Thoracic aorta (tissue), 2 donors: Measurements from ENCODE around the gene STPG4. TPM values are rescaled to one million over a fixed set of nuclear protein-coding genes. Genes with fewer than 3 reads are reported as not detected.

Experiments
- ATAC-seq: fragments of 150-250 bp; one replicate; pipeline ENCODE4 v1.8.0; 2017; ENCODE audit warnings: low read depth; ENCODE audit not compliant: insufficient number of reproducible peaks, low FRiP score
- DNase-seq: peaks from one replicate; pipeline ENCODE4 v3.0.0-alpha.2; 2020; ENCODE audit warnings: low spot score
- H3K27ac ChIP-seq, 2 donors: fragments of 200-600 bp; sonication (generic); 1 replicate in 1 of 2; 2 replicates in 1 of 2; pipeline ENCODE4 v1.5.1; 2016; ENCODE audit warnings: mild to moderate bottlenecking in 2 of 2, moderate library complexity in 2 of 2
- H3K27me3 ChIP-seq: fragments of 200-600 bp; sonication (generic); replicated peaks from 2 replicates; pipeline ENCODE4 v1.6.0; 2016; ENCODE audit warnings: mild to moderate bottlenecking; ENCODE audit not compliant: insufficient read depth
- H3K36me3 ChIP-seq: fragments of 200-600 bp; sonication (generic); one replicate; pipeline ENCODE4 v1.5.1; 2016
- H3K4me1 ChIP-seq, 2 donors: fragments of 200-600 bp; sonication (generic); 1 replicate in 1 of 2; 2 replicates in 1 of 2; pipeline versions ENCODE4 v1.5.1 to v1.6.0; 2016; ENCODE audit warnings: low read depth in 2 of 2, mild to moderate bottlenecking in 1 of 2; ENCODE audit not compliant: control insufficient read depth in 1 of 2
- H3K4me3 ChIP-seq: fragments of 200-600 bp; sonication (generic); 2 replicates; pipeline ENCODE4 v1.5.1; 2016; ENCODE audit warnings: mild to moderate bottlenecking
- H3K9me3 ChIP-seq: fragments of 200-600 bp; sonication (generic); 2 replicates; pipeline ENCODE4 v1.5.1; 2016
- total RNA-seq, 2 donors: library from RNA; depleted of rRNA; stranded (reverse); fragments of >200 nt; gene quantifications; one replicate each; pipeline versions ENCODE4 v1.1.0 to v1.2.3, GENCODE V29; 2016
- TF ChIP-seq, protein P1 (sequence below): fragments of 200-600 bp; sonication (generic); IDR thresholded peaks from one replicate; pipeline ENCODE4 v1.5.1; 2019; ENCODE audit warnings: antibody characterized with exemption

Gene STPG4
- total RNA-seq, 2 donors from 2014 or later = not detected

DNA sequence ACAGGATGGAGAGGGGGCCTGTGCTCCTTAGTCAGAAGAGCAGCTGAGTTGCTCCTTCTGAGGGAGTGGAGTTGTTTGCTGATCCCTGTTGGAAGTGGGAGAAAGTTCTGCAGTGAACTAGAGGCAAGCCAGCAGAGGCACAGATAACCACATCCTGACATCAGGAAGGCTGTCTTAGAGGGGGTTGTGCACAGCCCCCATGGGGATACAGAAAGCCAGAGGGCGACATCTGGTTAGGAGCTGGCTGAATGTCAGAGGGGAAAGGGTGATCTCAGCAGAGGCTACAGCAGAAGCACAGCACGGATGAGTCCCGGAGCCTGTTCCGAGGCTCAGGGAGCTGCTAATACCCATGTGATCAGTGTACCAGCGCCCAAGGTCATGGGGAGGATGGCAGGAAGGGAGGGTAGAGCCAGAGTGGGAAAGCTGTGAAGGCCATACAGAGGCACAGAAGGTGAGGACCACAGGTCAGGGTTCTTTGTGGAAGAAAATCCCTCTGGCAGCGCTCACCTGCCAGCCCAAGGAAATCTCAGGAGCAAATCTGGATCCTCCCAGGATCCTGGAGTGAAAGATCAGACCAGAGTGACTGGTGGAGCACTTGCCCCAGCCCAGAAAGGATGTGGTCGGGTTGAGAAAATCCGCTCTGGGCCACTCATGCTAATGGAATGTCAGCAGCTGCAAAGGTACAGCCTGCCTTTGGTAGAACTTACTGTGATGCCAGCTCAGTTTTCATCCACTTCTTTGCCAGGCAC is 111.8 kb downstream of the STPG4 start:
- peaks cover 34 to 64% of the 10 kb centered on the region in 2 donors for H3K4me1 ChIP-seq
- TF ChIP-seq, protein P1, sequence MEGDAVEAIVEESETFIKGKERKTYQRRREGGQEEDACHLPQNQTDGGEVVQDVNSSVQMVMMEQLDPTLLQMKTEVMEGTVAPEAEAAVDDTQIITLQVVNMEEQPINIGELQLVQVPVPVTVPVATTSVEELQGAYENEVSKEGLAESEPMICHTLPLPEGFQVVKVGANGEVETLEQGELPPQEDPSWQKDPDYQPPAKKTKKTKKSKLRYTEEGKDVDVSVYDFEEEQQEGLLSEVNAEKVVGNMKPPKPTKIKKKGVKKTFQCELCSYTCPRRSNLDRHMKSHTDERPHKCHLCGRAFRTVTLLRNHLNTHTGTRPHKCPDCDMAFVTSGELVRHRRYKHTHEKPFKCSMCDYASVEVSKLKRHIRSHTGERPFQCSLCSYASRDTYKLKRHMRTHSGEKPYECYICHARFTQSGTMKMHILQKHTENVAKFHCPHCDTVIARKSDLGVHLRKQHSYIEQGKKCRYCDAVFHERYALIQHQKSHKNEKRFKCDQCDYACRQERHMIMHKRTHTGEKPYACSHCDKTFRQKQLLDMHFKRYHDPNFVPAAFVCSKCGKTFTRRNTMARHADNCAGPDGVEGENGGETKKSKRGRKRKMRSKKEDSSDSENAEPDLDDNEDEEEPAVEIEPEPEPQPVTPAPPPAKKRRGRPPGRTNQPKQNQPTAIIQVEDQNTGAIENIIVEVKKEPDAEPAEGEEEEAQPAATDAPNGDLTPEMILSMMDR = no peak
- no peak for DNase-seq

DNA sequence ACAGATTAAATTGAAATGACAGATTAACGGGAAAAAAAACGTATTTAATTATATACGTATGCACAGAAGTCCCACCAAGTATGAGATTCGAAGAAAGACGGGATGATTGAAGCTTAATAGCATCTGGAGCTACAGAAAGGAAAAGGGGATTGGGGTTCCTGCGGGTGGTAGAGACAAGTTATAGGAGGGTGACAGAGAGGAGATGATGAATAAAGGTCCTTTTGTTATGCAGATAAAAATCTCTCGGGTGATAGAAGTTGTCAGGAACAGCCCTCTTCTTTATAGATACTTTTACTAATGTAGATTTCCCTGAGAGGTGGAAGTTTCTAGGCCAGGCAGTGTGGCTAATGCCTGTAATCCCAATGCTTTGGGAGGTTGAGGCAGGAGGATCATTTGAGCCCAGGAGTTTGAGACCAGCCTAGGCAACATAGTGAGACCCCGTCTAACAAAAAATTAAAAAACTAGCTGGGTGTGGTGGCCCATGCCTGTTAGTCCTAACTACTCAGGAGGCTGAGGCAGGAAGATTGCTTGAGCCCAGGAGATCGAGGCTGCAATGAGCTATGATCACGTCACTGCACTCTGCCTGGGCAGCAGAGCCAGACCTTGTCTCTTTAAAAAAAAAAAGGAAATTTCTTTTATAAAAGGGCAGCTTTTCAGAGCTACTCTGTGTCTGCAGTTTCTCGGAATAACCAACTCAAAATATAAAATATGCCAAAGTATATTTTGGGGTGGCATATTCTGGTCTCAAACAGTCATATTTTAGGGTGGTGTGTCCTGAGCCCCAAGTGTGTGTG is 113.0 kb downstream of the STPG4 start:
- peaks cover 34 to 76% of the 10 kb centered on the region in 2 donors for H3K4me1 ChIP-seq
- no peaks in the 10 kb centered on the region for H3K27me3 ChIP-seq

More for the DNA sequence above, 111.8 kb downstream of the STPG4 start:
- Histone ChIP-seq H3K27ac (peak overlapping the region; percentile 94 to 95), H3K36me3 (peaks cover 18% of the 10 kb centered on the region), H3K4me3 (peak overlapping the region; percentile 38), H3K27me3 (no peaks in the 10 kb centered on the region), H3K9me3 (no peaks in the 10 kb centered on the region)
- ATAC-seq = peak; percentile 90

DNA sequence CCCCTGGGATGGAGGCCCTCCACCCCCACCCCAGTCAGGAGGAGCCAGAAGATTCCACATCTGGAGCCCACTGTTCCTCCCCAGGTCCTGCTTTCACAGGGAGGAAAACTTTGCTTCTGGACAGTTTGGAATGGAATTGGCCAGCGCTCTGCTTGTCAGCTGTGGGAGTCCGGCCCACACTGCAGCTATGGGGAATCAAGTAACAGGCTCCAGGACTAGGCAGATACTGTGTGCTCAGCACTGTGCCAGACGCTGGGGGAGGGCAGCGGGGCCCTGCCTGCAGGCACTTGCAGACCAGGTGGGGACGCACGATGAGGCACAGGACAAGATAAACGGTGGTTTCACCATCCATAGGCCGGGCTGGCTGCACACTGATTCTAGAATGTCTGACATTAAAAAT is 114.0 kb downstream of the STPG4 start:
- ATAC-seq = no peak
- DNase-seq = no peak
- peaks cover 34 to 79% of the 10 kb centered on the region in 2 donors for H3K4me1 ChIP-seq
- no peaks in the 10 kb centered on the region for H3K27me3 ChIP-seq
- TF ChIP-seq, protein P1 = no peak
- peak overlapping the region; percentile 94 to 95 for H3K27ac ChIP-seq
- peaks cover 3% of the 10 kb centered on the region for H3K36me3 ChIP-seq
- H3K4me3 ChIP-seq = no peak overlapping the region
- no peaks in the 10 kb centered on the region for H3K9me3 ChIP-seq

More for the DNA sequence above, 113.0 kb downstream of the STPG4 start:
- no peaks in the 10 kb centered on the region for H3K9me3 ChIP-seq
- TF ChIP-seq, protein P1 = no peak
- DNase-seq (no peak), ATAC-seq (no peak)
- no peak overlapping the region for H3K4me3 ChIP-seq
- peaks cover 9% of the 10 kb centered on the region for H3K36me3 ChIP-seq
- peak overlapping the region; percentile 94 to 95 for H3K27ac ChIP-seq

DNA sequence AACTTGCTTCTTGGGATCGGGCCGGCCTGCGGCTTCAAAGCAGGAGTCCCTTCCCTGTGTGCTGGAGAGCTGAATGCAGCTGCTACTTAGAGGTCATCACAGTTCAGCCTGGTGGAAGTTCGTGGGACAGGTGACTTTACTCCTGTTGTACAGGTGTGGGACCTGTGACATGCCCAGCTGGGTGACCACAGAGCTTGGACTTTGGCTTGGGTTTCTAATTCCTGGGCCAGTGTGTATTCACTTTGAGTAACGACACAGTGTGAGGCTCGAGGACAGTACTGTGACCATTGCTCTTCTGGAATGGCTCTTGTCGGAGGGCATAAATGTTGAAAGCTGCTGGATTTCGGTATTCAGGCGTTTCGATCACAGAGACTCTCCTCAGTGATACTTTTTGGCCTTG is 114.5 kb downstream of the STPG4 start:
- ATAC-seq = no peak
- Histone ChIP-seq H3K4me3 (no peak overlapping the region), H3K36me3 (peaks cover 3% of the 10 kb centered on the region), H3K27me3 (no peaks in the 10 kb centered on the region), H3K9me3 (no peaks in the 10 kb centered on the region), H3K4me1 (peaks cover 34 to 81% of the 10 kb centered on the region in 2 donors), H3K27ac (peak overlapping the region; percentile 65 to 94)
- TF ChIP-seq, protein P1 = no peak
- DNase-seq = no peak

DNA sequence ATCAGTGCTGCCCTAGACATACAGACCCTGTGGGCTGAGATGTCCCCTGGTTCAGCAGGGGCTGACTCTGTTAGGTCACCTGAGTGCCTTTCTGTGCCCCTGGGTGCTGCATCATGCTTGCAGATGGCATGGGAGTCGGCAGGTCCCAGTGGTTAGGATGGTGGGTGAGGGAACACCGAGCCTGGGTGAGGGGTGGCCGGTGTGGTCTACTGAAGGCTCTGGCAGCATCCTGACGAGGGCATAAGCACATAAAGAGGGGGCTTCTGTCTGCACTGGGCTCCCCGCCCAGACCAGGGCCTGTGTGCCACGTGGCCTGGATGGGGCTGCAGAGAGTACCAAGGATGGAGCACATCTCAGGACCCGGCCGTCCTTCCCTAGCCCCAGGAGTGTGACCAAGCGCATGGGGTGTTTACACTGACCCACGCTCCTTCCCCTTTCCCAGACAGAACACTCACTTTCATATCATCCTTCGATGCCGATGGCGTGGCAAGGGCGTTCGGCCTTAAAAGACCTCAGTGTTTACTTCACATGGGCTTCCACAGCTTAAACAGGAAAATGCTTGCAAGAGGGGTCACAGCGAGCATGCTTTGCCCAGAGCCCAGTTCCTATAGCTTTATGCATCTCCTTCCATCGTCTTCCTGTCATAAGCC is 115.1 kb downstream of the STPG4 start:
- ATAC-seq = no peak
- no peaks in the 10 kb centered on the region for H3K9me3 ChIP-seq
- H3K27me3 ChIP-seq = no peaks in the 10 kb centered on the region
- DNase-seq = no peak
- peaks cover 37 to 87% of the 10 kb centered on the region in 2 donors for H3K4me1 ChIP-seq
- no peak overlapping the region for H3K4me3 ChIP-seq
- H3K36me3 ChIP-seq = peaks cover 3% of the 10 kb centered on the region
- peak overlapping the region; percentile 65 to 94 for H3K27ac ChIP-seq
- TF ChIP-seq, protein P1 = no peak
